ENCODE data around the gene TBC1D5. TPM values are rescaled to one million over a fixed set of nuclear protein-coding genes. Genes with fewer than 3 reads are reported as not detected.

TBC1D5 gene
- total RNA-seq, 3 donors from 2014 or later (not counting 1 experiment from before 2014, with no cell fraction given), result 63.8 to 81.9 (median 74.9) TPM

GRCh38 chr3:17772556-17772955, 30.1 kb upstream of the TBC1D5 start:
- H3K4me1 Mint-ChIP-seq, result peaks cover 14 to 20% of the 10 kb centered on the region in 2 donors
- DNase-seq, result no peak
- intact Hi-C loops (cut with micrococcal nuclease), result no loop called here
- no peaks in the 10 kb centered on the region for H3K9me3 ChIP-seq (ENCODE audit: control insufficient read depth, insufficient read depth, low read length)
- TF ChIP-seq CTCF (IDR thresholded peaks at IDR 0.05), result no peak
- H3K9me3 Mint-ChIP-seq, result no peaks in the 10 kb centered on the region
- no peak overlapping the region for H3K27ac ChIP-seq (ENCODE audit: low read length)
- WGBS (ENCODE audit: insufficient coverage), result no CpG with 5 or more reads among the region's 3 CpGs
- H3K27me3 Mint-ChIP-seq (ENCODE audit: low read depth in 2 of 2), result peaks cover 7 to 25% of the 10 kb centered on the region in 2 donors
- H3K4me3 Mint-ChIP-seq, result no peak overlapping the region
- H3K27me3 ChIP-seq (ENCODE audit: control insufficient read depth, insufficient read depth, low read length), result peaks cover 8% of the 10 kb centered on the region
- no peaks in the 10 kb centered on the region for H3K36me3 Mint-ChIP-seq
- no peak overlapping the region for H3K27ac Mint-ChIP-seq
- no peak for ATAC-seq
- no peak overlapping the region for H3K4me3 ChIP-seq (ENCODE audit: low read length)
- no peaks in the 10 kb centered on the region for H3K36me3 ChIP-seq (ENCODE audit: control insufficient read depth, insufficient read depth, low read length)
- peaks cover 11% of the 10 kb centered on the region for H3K4me1 ChIP-seq (ENCODE audit: control insufficient read depth, insufficient read depth, low read length)

- no peak overlapping the region for H3K4me3 Mint-ChIP-seq
- Histone ChIP-seq H3K36me3 (ENCODE audit: control insufficient read depth, insufficient read depth, low read length) (no peaks in the 10 kb centered on the region), H3K4me3 (ENCODE audit: low read length) (no peak overlapping the region), H3K27me3 (ENCODE audit: control insufficient read depth, insufficient read depth, low read length) (peaks cover 8% of the 10 kb centered on the region), H3K4me1 (ENCODE audit: control insufficient read depth, insufficient read depth, low read length) (peaks cover 11% of the 10 kb centered on the region), H3K9me3 (ENCODE audit: control insufficient read depth, insufficient read depth, low read length) (no peaks in the 10 kb centered on the region), H3K27ac (ENCODE audit: low read length) (no peak overlapping the region)
- 100% methylated on average over 1 of the region's 2 CpGs for WGBS (ENCODE audit: insufficient coverage)
- no peaks in the 10 kb centered on the region for H3K36me3 Mint-ChIP-seq
- DNase-seq, result no peak
- H3K9me3 Mint-ChIP-seq, result no peaks in the 10 kb centered on the region
- peaks cover 5 to 25% of the 10 kb centered on the region in 2 donors for H3K27me3 Mint-ChIP-seq (ENCODE audit: low read depth in 2 of 2)
- intact Hi-C loops (cut with micrococcal nuclease), result no loop called here
- no peak for ATAC-seq
- peaks cover 14 to 20% of the 10 kb centered on the region in 2 donors for H3K4me1 Mint-ChIP-seq
- H3K27ac Mint-ChIP-seq, result no peak overlapping the region
- no peak for TF ChIP-seq CTCF (IDR thresholded peaks at IDR 0.05)
These were observed 29.0 kb upstream of the TBC1D5 start for GRCh38 chr3:17771177-17772017.

GRCh38 chr3:17770682-17771081, 28.3 kb upstream of the TBC1D5 start:
- H3K27ac ChIP-seq (ENCODE audit: low read length), result no peak overlapping the region
- Mint-ChIP-seq H3K27me3 (ENCODE audit: low read depth in 2 of 2) (peaks cover 4 to 25% of the 10 kb centered on the region in 2 donors), H3K4me1 (peaks cover 13 to 17% of the 10 kb centered on the region in 2 donors), H3K4me3 (no peak overlapping the region), H3K27ac (no peak overlapping the region), H3K9me3 (no peaks in the 10 kb centered on the region), H3K36me3 (no peaks in the 10 kb centered on the region)
- DNase-seq (no peak), ATAC-seq (no peak)
- intact Hi-C loops (cut with micrococcal nuclease), result no loop called here
- H3K27me3 ChIP-seq (ENCODE audit: control insufficient read depth, insufficient read depth, low read length), result peaks cover 8% of the 10 kb centered on the region
- H3K36me3 ChIP-seq (ENCODE audit: control insufficient read depth, insufficient read depth, low read length), result no peaks in the 10 kb centered on the region
- TF ChIP-seq CTCF (IDR thresholded peaks at IDR 0.05), result no peak
- H3K4me3 ChIP-seq (ENCODE audit: low read length), result no peak overlapping the region
- H3K9me3 ChIP-seq (ENCODE audit: control insufficient read depth, insufficient read depth, low read length), result no peaks in the 10 kb centered on the region
- peaks cover 11% of the 10 kb centered on the region for H3K4me1 ChIP-seq (ENCODE audit: control insufficient read depth, insufficient read depth, low read length)

All from natural killer cell (primary cell).